ENCODE results near the gene TMEM263.

Gene TMEM263

DNA sequence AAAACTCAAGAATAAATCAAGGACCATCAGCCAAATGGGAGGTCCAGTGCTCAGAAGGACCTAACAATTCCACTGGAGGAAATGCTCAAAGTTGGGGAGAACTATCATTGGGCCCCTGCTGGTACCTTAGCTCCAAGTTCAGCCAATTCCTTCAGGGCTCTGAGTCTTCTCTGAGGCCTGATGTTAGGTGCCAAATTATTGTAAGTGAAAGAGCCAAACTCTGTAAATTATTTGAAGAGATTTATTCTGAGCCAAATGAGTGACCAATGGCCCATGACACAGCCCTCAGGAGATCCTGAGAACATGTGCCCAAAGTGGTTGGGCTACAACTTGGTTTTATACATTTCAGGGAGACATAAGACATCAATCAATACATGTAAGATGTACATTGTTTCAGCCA, 8.2 kb upstream of the TMEM263 start:
- DNase-seq (ENCODE audit: low spot score) = no peak

DNA sequence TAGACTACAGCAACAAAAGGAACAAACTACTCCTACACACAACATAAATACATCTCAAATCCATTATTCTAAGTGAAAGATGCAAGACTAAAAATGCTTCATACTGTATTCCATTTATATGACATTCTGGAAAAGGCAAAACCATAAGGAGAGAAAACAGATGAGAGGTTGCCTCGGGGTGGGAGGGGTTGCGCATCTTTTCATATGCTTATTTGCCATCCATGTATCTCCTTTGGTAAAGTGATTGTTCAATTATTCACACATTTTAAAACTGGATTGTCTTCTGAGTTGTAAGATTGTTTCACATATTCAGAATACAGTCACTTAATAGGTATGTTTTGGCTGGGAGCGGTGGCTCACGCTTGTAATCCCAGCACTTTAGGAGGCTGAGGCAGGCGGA, 5.1 kb upstream of the TMEM263 start:
- no peak for DNase-seq (ENCODE audit: low spot score)

DNA sequence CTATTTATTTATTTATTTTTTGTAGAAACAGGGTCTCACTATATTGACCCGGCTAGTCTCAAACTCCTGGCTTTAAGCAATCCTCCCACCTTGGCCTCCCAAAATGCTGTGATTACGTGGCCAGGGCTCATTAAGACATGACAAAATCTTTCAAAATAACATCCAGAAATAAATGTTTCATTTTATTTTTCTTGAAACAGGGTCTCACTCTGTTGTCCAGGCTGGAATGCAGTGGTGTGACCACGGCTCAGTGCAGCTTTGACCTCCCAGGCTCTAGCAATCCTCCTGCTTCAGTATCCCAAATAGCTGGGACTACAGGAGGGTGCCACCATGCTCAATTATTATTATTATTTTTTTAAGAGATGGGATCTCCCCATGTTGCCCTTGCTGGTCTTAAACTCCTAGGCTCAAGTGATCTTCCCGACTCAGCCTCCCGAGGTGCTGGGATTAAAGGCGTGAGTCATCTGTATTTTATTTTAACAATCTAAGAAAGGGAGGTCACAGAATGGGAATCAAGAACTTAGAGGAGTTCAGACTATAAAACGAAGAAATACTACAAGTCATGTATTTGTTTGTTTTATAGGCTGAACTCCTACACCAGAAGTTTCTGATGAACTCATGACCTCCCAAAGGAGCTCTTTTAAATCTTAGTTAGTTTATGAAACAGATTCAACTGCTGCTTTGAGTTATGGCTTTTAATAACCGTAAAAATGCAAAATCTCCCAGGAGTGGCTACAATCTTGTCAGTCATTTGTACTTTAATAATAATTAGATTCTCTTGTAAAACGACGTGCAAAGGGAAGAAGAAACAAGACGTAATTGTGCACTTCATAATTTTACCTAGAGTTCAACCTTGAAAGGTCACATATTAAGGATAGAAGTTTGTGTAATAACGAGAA, 2.1 kb upstream of the TMEM263 start:
- no peak for DNase-seq (ENCODE audit: low spot score)

DNA sequence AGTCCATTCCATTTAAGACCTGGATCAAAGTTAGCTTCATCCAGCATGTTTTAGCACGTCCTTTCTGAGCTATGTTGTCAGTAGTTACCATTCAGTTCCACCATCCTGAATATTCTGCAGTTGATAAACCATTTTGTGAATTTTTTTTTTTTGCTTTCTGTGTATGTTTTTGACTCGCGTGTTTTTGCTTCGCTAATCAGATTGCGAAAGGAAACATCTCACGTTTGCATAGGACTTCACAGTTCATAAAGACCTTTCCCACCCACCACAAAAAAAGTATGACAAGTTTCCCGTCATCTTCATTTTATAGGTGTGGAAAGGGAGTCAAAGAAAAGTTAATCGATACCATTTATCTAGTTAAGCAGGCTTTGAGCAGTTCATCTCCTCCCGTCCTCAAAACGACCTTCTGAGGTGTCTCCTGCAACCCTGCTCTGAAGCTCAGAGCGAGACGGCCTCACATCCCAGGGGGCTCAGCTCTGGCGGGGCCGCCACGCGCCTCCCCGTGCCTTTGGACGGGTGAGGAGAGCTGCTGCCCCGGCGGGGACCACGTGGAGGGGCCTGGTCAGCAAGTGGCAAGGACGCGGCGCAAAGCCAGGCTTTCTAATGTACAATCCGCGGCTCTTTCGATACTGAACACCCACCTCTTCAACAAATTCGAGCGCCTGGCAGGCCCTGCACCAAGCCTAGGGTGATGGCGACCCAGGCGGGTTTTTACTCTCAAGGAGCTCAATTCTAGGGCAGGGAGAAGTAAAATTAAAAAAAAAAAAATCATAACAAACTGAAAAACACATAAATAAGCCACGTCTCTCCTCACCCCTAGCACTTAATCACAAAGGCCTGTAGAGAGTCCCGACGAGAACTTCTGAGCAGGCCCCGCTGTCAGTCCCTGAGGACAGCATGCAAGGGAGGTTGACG, 988 bp upstream of the TMEM263 start:
- no peak for DNase-seq (ENCODE audit: low spot score)

DNA sequence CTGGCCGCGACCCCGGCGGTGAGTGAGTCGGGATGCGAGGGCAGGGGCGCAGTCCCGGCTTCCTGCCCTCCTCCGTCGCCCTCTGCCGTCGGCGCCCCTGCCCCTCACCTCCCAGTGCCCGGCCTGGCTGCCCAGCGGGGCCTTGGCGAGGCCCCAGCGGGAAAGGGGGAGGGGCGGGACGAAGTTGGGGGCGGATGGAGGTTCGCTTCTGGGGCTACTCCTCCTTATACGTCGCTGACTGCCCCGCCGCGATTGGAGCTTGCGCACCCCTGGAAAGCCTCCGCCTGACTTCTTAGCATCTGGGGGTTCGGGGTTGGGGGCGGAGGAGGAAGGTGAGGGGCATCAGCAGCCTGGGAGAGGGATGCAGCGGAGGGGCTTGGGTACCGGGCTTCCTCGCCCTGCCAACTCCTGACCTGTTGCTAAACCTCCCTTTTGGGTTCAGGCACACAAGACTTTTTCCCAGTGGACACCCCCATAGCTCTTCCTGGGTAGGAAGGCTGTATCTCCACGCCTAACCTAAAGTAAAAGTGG, 406 bp downstream of the TMEM263 start:
- DNase-seq (ENCODE audit: low spot score) = peak; percentile 40

DNA sequence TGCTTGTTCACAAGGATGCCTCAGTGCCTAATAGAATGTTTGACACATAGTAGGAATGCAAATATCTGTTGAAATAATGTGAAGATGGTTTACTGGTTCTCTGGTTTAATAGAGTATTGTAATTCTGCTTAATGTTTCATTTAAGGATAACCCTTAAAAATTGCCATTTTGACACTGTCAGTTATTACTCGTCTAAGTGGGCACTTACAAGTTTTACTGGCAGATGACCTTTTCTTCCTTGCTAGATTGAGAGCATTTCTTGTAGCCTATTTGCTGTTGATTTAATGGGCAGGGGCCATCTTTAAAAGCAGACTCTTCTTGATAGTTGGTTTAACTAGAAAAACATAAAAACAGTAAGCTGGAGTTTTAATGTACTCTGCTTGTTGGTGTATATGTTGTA, 1.9 kb downstream of the TMEM263 start:
- no peak for DNase-seq (ENCODE audit: low spot score)

DNA sequence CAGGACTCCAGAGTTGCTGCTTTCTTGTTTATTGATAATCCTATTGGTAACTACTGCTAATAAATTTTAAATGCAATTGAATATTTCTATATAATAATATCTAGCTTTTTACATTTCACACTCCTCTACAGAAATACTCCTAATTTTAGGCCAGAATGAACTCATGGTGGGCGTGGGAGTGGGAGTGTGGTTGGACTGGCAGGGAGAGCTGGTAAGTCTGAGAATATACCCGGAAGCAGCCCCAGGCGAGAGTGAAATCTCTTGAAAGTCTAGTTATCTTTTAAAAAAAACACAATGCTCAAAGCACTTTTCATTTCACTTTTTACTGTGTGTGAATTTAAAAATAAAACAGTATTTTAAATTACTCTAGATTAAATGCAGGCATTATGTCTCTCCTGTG, 4.7 kb downstream of the TMEM263 start:
- no peak for DNase-seq (ENCODE audit: low spot score)

DNA sequence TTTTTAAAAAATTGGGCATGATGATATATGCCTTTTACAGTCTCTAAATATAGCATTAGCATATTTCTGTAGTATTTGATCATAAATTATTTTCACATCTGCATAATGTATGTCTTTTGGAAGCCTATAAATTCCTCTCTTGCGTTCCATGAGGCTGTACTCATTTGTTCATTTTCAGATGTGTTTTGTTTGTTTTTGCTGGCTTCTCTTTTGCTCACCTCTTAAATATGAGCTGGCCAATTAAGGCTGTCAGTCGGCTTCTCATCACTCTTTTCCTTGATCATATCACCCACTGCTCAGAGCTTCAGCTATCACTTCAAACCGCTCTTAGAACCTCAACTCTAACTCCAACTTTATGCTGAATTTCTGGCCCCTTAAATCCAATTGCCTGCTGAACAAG, 6.6 kb downstream of the TMEM263 start:
- no peak for DNase-seq (ENCODE audit: low spot score)

DNA sequence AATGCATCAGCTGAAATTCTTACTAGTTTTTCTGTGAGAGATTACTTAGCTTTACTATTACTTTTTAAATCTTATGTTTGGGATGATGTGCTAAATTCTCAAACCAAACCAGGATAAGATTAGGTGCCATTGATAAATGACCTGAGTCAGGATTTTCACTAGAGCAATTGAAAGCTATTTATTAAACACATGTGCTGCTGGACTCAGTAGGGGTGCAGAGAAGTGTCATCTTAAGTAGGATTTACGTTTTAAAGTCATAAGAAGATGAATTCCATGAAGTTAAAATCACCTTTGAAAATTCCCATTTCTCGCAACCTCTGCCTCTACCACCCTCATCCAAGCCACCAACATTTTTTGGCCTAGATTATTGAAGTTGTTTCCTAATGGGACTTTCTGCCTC, 8.8 kb downstream of the TMEM263 start:
- no peak for DNase-seq (ENCODE audit: low spot score)

DNA sequence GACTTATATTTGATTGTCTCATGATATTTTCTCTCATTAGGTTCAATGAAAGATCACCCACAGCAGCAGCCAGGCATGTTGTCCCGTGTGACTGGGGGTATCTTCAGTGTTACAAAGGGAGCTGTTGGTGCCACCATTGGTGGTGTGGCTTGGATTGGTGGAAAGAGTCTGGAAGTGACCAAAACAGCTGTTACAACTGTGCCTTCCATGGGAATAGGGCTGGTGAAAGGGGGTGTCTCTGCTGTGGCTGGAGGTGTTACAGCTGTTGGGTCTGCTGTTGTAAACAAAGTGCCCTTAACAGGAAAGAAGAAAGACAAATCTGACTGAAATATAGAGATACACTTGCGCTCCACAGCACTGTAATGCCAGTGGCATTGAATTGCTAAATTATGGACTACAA, 15.4 kb downstream of the TMEM263 start:
- no peak for DNase-seq (ENCODE audit: low spot score)

DNA sequence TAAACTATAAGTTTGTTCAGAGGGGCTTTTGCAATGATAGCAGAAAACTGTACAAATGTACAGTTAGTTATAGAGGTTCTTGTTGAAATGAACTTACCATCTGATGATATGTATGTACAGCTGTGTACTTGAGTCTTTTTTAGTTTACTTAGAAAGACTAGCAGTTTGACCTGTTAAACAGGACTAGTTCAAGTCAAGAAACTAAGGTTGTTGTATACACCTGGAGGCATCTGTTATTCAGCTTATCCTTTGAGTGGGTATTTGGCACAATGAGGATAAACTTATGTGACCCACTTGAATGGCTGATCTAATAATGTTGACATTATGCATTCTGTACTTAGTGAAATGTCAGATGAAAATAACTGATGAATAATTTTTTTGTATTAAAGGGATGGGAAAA, 17.8 kb downstream of the TMEM263 start:
- no peak for DNase-seq (ENCODE audit: low spot score)

DNA sequence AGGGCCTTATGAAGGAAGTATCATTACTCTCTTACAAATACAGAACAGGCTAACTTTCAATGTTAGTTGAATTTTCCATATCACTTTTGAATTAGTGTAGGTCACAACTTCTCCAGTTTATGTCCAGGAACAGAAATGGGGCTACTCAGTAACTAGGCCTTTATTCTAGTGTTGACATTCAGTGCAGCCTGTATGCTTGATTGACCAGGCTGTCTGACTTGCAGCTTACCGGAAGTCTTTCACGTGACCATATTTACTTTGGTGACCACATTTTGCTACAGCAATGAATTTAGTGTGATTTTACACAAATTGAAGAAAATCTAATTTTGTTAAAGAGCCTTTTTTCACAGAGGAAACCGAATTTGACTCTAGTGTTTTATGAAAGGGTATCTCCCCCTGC, 18.8 kb downstream of the TMEM263 start:
- DNase-seq (ENCODE audit: low spot score) = no peak

DNA sequence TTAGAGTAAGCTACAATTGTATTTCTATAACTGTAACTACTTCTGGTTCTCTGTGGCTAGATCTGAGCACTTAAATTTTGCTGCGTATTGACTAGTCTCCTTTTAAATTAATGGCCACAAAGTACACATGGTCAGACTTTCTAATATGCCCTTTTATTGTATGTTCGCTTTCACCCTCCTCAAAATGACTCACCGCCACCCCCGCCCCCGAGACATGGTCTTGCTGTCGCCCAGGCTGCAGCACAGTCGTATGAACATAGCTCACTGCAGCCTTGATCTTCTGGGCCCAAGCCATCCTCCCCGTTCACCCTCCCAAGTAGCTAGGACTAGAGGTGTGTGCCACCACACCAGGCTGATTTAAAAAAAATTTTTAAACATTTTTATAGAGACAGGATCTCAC, 19.4 kb downstream of the TMEM263 start:
- no peak for DNase-seq (ENCODE audit: low spot score)

DNA sequence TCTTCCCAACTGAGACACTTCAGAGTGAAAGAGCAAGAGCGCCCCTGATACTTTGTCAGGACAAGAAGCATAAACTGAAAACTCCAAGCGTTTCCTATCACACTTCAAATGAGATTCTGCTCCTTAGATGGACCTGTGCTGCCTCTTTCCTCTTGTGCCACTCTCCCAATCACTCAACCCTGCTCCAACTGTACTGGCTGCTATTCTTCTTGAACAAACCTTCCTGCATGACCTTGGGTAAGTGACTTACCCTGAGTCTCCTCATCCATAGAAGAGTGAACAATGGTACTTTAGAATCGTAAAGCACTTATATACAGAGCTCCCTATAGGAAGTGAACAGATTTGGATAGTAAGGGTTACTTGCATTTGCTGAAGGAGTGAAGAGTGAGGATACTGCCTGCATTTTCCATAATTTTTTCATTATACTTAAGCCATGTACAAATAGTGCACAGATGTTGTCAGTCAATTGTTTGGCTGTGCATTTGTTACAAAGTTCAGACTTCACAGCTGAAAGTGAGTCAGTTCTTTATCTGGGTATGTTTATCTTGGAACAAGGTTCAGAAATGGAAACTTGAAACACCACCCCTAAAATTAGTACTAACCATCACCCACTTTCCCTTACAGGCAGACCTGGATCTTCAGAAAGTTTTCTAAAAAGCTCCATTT, 20.4 kb downstream of the TMEM263 start:
- DNase-seq (ENCODE audit: low spot score) = no peak

DNA sequence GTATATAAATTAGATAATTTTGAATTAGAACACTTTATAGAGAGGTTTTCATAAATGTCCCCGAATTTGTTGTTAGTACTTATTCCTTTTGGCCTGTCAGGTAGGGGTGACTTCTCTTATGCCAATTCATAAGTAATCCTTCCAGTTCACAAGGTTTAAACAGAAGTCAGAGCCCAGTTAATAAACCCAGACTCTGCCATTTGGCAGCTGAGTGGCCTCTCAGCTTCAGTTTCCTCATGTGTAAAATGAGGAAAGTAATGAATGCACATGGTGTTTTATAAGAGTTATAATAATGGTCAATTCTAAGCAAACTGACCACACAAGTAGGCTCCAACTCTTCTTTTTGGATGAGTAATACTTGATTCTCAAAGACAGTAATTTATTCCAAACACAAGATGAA, 21.0 kb downstream of the TMEM263 start:
- DNase-seq (ENCODE audit: low spot score) = no peak

DNA sequence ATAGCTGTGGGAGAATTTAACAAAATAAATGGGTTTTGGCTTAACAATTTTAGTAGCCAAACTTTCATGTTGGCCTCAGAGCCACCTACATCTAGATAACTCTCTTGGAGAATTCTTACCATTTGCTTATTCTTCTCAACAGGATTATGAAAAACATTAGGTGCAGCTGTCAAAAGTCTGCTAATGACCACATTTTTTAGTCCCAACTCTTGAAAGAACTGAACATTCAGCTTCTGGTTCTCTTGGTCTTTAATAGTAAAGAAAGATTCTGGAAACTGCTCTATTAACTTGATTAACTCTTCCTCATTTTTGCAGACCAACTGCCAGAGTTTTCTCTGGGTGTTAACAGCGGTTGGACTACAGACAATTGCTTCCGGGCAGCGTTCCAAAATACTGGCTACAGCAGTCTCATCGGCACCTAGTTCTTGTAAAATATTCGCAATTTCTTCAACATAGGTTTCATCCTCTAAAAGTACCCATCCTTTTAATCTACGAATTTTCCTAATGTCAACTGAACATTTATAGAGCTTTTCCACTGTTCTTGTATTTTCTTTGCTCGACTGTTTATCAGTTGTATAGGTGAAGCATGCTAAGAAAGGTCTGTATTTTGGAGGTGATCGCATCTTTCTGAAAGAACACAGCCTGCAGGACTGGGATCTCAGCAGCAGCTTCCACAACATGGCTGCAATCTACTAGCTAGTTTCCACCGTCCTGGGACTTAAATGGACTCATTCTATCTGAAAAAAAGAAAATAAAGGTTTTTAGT, 22.5 kb downstream of the TMEM263 start:
- DNase-seq (ENCODE audit: low spot score) = no peak

DNA sequence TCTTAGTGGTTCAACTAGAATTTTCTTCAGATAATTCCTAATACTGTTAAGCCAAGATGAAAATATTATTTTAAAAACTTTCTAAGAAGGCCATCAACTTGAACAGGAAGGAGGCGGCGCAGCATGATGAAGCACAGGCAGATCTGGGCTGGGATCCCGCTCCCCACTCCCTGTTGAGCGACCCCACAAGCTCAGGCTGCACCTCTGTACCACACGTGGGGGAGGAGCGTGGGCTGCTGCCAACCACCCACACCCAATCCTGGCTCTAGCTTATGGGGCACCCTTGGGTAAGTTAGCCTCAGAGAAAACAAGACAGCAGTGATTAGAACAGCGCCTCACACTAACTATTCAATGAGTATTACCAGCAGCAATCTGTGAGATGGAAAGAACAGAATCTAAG, 25.2 kb downstream of the TMEM263 start:
- no peak for DNase-seq (ENCODE audit: low spot score)

DNA sequence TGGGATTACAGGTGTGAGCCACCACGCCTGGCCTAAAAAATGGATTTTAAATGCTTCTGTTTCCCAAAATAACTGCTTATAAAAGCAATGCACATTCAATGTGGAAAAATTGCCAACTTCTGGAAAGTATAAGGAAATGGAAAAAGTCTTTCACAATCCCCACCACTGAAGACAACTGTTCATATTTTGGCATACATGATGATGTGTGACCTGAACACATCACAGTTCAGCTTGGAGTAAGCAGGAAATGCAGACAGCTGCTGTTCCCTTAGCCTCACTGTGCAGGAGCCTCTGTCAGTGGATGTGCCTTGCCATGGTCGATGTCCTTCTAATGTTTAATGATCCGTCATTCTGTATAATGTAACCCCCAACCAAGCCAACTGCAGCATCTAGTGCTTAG, 26.1 kb downstream of the TMEM263 start:
- no peak for DNase-seq (ENCODE audit: low spot score)

DNA sequence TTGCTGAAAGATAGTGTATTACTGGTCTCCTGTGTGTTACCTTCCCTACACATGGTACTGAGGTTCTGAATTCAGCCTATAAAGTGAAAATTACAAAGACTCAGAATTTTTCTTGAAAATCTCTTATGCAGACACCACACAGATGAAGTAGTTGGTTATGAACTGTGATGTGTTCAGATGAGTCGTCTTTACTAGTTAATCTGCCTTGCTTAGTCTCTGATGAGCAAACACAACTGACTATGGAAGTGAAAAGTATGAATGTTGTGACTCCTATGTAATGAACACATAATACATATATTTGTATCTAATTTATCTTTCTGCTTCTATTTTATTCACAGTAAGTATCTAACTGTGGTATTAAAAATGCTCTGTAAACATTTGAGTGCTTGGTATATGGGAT, 26.5 kb downstream of the TMEM263 start:
- DNase-seq (ENCODE audit: low spot score) = no peak

DNA sequence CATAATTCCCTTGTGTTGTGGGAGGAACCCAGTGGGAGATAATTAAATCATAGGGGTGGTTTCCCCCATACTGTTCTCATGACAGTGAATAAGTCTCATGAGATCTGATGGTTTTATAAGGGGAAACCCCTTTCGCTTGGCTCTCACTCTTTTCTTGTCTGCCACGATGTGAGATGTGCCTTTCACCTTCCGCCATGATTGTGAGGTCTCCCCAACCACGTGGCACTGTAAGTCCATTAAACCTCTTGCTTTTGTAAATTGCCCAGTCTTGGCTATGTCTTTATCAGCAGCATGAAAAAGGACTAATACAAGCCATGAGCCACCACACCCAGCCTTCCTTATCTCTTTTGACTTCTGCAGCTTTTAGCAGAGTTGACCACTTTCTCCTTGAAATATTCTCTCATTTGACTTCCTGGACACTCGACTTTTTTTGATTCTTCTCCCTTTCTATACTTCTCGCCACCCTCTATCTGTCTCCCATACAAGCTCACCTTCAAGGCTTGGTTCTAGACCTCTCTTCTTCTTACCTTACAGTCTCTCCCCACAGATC, 29.0 kb downstream of the TMEM263 start:
- no peak for DNase-seq (ENCODE audit: low spot score)

DNA sequence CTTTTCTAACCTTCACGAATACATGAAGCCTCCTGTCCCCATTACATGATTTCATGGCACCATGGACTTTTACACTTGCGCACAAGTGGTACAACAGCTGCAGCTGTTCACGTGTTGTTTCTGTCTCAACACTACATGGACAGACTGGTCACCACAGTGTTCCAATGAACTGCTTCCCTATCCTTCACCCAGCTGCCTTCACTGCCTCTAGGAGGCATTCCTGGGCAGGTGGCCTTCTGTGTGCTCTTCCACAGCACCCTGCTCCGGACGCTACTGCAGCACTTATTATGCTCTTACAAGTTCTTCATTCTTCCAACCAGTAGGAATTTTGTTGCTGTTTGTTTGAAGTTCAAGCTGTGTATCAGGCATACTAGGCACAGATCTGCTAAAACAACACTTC, 29.8 kb downstream of the TMEM263 start:
- DNase-seq (ENCODE audit: low spot score) = no peak

Measured in kidney capillary endothelial cell (primary cell).